Neuronal stem cell (in vitro differentiated cells): Measurements from ENCODE around the gene NSUN4.

Experiments
- DNase-seq: peaks from one replicate; pipeline ENCODE4 v3.0.0-alpha.2; 2013; ENCODE audit warnings: low spot score
- H2AFZ ChIP-seq: one replicate; pipeline ENCODE4 v1.6.1; 2013; ENCODE audit warnings: mild to moderate bottlenecking, low read length, inconsistent platforms
- H2AK5ac ChIP-seq: 2 replicates; pipeline ENCODE4 v1.6.1; 2013; ENCODE audit warnings: low read depth, mild to moderate bottlenecking, inconsistent platforms, low read length, moderate library complexity, mixed read lengths
- H2BK120ac ChIP-seq: 2 replicates; pipeline ENCODE4 v1.6.1; 2013; ENCODE audit warnings: low read depth, mild to moderate bottlenecking, inconsistent platforms, low read length, moderate library complexity, mixed read lengths
- H2BK12ac ChIP-seq: one replicate; pipeline ENCODE4 v1.6.1; 2013; ENCODE audit warnings: low read length, inconsistent platforms
- H2BK15ac ChIP-seq: 2 replicates; pipeline ENCODE4 v1.6.1; 2013; ENCODE audit warnings: mild to moderate bottlenecking, low read length, inconsistent platforms, mixed read lengths
- H2BK5ac ChIP-seq: one replicate; pipeline ENCODE4 v1.6.1; 2013; ENCODE audit warnings: inconsistent platforms, mild to moderate bottlenecking, low read length, moderate library complexity
- H3K14ac ChIP-seq: one replicate; pipeline ENCODE4 v1.6.1; 2013; ENCODE audit warnings: low read length, inconsistent platforms
- H3K18ac ChIP-seq: 2 replicates; pipeline ENCODE4 v1.6.1; 2013; ENCODE audit warnings: low read length, inconsistent platforms
- H3K23ac ChIP-seq: 2 replicates; pipeline ENCODE4 v1.6.1; 2013; ENCODE audit warnings: low read depth, mild to moderate bottlenecking, mixed read lengths, low read length, inconsistent platforms; ENCODE audit not compliant: poor library complexity
- H3K27ac ChIP-seq: replicated peaks from 3 replicates; pipeline ENCODE4 v1.5.1; 2013; ENCODE audit warnings: low read length, inconsistent platforms
- H3K27me3 ChIP-seq, 3 experiments: 2 replicates each; pipeline ENCODE4 v1.6.1; 2013; ENCODE audit warnings: low read length in 3 of 3, mild to moderate bottlenecking in 2 of 3, inconsistent platforms in 1 of 3, low read depth in 1 of 3, mixed read lengths in 1 of 3, moderate library complexity in 1 of 3; ENCODE audit not compliant: control insufficient read depth in 3 of 3, insufficient read depth in 3 of 3
- H3K36me3 ChIP-seq, 2 donors: replicated peaks in 1 of 2; 2 replicates each; pipeline ENCODE4 v1.6.1; 2013; ENCODE audit warnings: low read length in 2 of 2; ENCODE audit not compliant: control insufficient read depth in 2 of 2, insufficient read depth in 2 of 2
- H3K4ac ChIP-seq: 2 replicates; pipeline ENCODE4 v1.6.1; 2013; ENCODE audit warnings: inconsistent platforms, mild to moderate bottlenecking, low read length, moderate library complexity
- H3K4me1 ChIP-seq, 2 donors: 1 replicate in 1 of 2; 2 replicates in 1 of 2; pipeline ENCODE4 v1.6.1; 2013; ENCODE audit warnings: low read length in 2 of 2, low read depth in 1 of 2; ENCODE audit not compliant: control insufficient read depth in 2 of 2, insufficient read depth in 1 of 2
- H3K4me2 ChIP-seq: one replicate; pipeline ENCODE4 v1.6.1; 2013; ENCODE audit warnings: mild to moderate bottlenecking, low read length, inconsistent platforms; ENCODE audit not compliant: insufficient read depth, poor library complexity, severe bottlenecking
- H3K4me3 ChIP-seq, 2 donors: 2 replicates each; pipeline ENCODE4 v1.5.1; 2013; ENCODE audit warnings: low read length in 2 of 2, mild to moderate bottlenecking in 2 of 2, inconsistent platforms in 1 of 2, moderate library complexity in 1 of 2
- H3K79me1 ChIP-seq: one replicate; pipeline ENCODE4 v1.6.1; 2013; ENCODE audit warnings: low read depth, mild to moderate bottlenecking, inconsistent platforms, low read length, moderate library complexity
- H3K9ac ChIP-seq: one replicate; pipeline ENCODE4 v1.6.1; 2013; ENCODE audit warnings: mild to moderate bottlenecking, low read depth, low read length, inconsistent platforms; ENCODE audit not compliant: poor library complexity
- H3K9me3 ChIP-seq, 2 donors: replicated peaks in 1 of 2; 2 replicates each; pipeline versions ENCODE3 to v1.6.1; 2013; ENCODE audit warnings: low read length in 2 of 2, mild to moderate bottlenecking in 2 of 2, inconsistent platforms in 1 of 2, low read depth in 1 of 2, mixed read lengths in 1 of 2, moderate library complexity in 1 of 2; ENCODE audit not compliant: control insufficient read depth in 2 of 2, insufficient read depth in 1 of 2
- H4K8ac ChIP-seq: one replicate; pipeline ENCODE4 v1.6.1; 2013; ENCODE audit warnings: low read depth, mild to moderate bottlenecking, inconsistent platforms, low read length, moderate library complexity
- H4K91ac ChIP-seq: one replicate; pipeline ENCODE4 v1.6.1; 2013; ENCODE audit warnings: low read length, low read depth, mild to moderate bottlenecking, inconsistent platforms; ENCODE audit not compliant: poor library complexity
- WGBS, 2 donors: extraction: QIAGEN DNeasy Blood & Tissue Kit; methylation state at CpG; one replicate each; pipeline ENCODE4 v1.1.7; 2013; ENCODE audit warnings: missing lambda C conversion rate in 2 of 2, mixed read lengths in 1 of 2; ENCODE audit not compliant: insufficient read length in 2 of 2, insufficient replicate concordance in 1 of 2; ENCODE audit errors: extremely low coverage in 2 of 2; 5-methylcytosine and 5-hydroxymethylcytosine counted together

NSUN4 gene

DNA sequence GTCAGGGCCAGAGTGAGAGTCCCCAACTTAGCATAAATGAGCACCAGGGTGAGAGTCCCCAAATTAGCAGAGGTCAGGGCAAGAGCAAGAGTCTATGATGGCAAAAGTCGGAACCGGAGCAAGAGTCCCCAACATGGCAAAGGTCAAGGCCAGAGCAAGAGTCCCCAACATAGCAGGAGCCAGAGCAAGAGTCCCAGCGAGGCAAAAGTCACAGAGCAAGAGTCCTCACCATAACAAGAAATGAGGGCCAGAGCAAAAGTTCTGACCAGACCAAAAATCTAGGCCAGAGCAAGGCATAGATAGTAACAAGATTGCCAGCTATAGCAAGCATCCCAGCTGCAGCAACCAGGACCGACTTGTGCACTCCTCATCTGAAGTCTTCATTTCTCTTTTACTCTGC, 3.1 kb downstream of the NSUN4 start:
- H3K23ac ChIP-seq: no peak overlapping the region
- no peak overlapping the region for H2BK15ac ChIP-seq
- H3K9me3 ChIP-seq: no peaks in the 10 kb centered on the region
- no peak overlapping the region for H3K4me3 ChIP-seq
- H2AK5ac ChIP-seq: no peak overlapping the region
- H2BK5ac ChIP-seq: no peak overlapping the region
- no peak overlapping the region for H3K4me2 ChIP-seq
- H2BK12ac ChIP-seq: no peak overlapping the region
- peaks cover 31 to 61% of the 10 kb centered on the region in 2 donors for H3K36me3 ChIP-seq
- no CpG with 5 or more reads among the region's 4 CpGs for WGBS, 2 donors
- H4K8ac ChIP-seq: no peak overlapping the region
- no peak overlapping the region for H3K18ac ChIP-seq
- H3K79me1 ChIP-seq: peaks cover 7% of the 10 kb centered on the region
- DNase-seq: no peak
- H3K4me1 ChIP-seq: peaks cover 0 to 8% of the 10 kb centered on the region in 2 donors
- no peaks in the 10 kb centered on the region for H3K27me3 ChIP-seq
- H4K91ac ChIP-seq: no peak overlapping the region
- no peak overlapping the region for H2BK120ac ChIP-seq
- H3K14ac ChIP-seq: no peak overlapping the region
- no peak overlapping the region for H3K4ac ChIP-seq
- H2AFZ ChIP-seq: no peak overlapping the region
- H3K9ac ChIP-seq: no peak overlapping the region
- no peak overlapping the region for H3K27ac ChIP-seq

- no peak for DNase-seq
- no CpG with 5 or more reads among the region's 3 CpGs for WGBS, 2 donors
- H3K4me3 ChIP-seq: no peak overlapping the region
- no peak overlapping the region for H2AFZ ChIP-seq
- no peak overlapping the region for H2BK12ac ChIP-seq
- peaks cover 33 to 66% of the 10 kb centered on the region in 2 donors for H3K36me3 ChIP-seq
- no peak overlapping the region for H4K91ac ChIP-seq
- no peak overlapping the region for H4K8ac ChIP-seq
- peaks cover 0 to 8% of the 10 kb centered on the region in 2 donors for H3K4me1 ChIP-seq
- no peak overlapping the region for H2AK5ac ChIP-seq
- no peak overlapping the region for H2BK15ac ChIP-seq
- no peak overlapping the region for H2BK5ac ChIP-seq
- no peaks in the 10 kb centered on the region for H3K9me3 ChIP-seq
- no peak overlapping the region for H3K18ac ChIP-seq
- H3K14ac ChIP-seq: no peak overlapping the region
- no peak overlapping the region for H2BK120ac ChIP-seq
- H3K27me3 ChIP-seq: no peaks in the 10 kb centered on the region
- H3K4me2 ChIP-seq: no peak overlapping the region
- no peak overlapping the region for H3K9ac ChIP-seq
- H3K27ac ChIP-seq: no peak overlapping the region
- no peak overlapping the region for H3K4ac ChIP-seq
- H3K23ac ChIP-seq: no peak overlapping the region
- H3K79me1 ChIP-seq: peaks cover 7% of the 10 kb centered on the region
Observed at GRCh38 chr1:46344481-46344880, 3.9 kb downstream of the NSUN4 start.

DNA sequence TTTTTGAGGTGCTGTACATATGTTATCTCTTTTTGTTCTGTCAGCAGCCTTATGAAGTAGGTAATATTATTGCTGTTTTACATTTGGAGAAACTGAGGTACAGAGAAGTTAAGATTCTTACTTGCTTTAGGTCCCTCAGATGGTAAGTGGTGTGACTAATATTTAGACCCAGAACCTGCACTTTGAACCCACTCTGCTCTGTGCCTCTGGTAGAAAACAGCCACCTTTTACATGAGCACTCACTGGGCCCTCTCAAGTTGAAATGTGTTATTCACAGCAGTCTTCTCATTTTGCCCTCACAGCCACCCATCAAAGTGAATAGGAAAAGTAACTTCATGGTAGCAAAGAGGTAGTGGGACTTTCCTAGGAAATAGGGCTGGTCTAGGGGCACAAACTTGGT, 4.7 kb downstream of the NSUN4 start:
- no peak overlapping the region for H2BK120ac ChIP-seq
- no peak overlapping the region for H2AFZ ChIP-seq
- H3K27me3 ChIP-seq: no peaks in the 10 kb centered on the region
- no peak overlapping the region for H3K4me2 ChIP-seq
- no peak overlapping the region for H4K8ac ChIP-seq
- H3K9ac ChIP-seq: no peak overlapping the region
- H2AK5ac ChIP-seq: no peak overlapping the region
- H2BK12ac ChIP-seq: no peak overlapping the region
- no peaks in the 10 kb centered on the region for H3K9me3 ChIP-seq
- no peak overlapping the region for H3K18ac ChIP-seq
- H2BK15ac ChIP-seq: no peak overlapping the region
- no peak overlapping the region for H4K91ac ChIP-seq
- peaks cover 7% of the 10 kb centered on the region for H3K79me1 ChIP-seq
- no peak overlapping the region for H3K14ac ChIP-seq
- DNase-seq: no peak
- peaks cover 34 to 74% of the 10 kb centered on the region in 2 donors for H3K36me3 ChIP-seq
- no peak overlapping the region for H3K4me3 ChIP-seq
- no peak overlapping the region for H3K27ac ChIP-seq
- no peak overlapping the region for H3K4ac ChIP-seq
- H3K23ac ChIP-seq: no peak overlapping the region
- H2BK5ac ChIP-seq: no peak overlapping the region
- H3K4me1 ChIP-seq: peaks cover 0 to 4% of the 10 kb centered on the region in 2 donors

- Histone ChIP-seq H3K23ac (no peak overlapping the region), H3K79me1 (no peaks in the 10 kb centered on the region), H2BK120ac (no peak overlapping the region), H4K8ac (no peak overlapping the region), H3K4ac (no peak overlapping the region), H4K91ac (no peak overlapping the region), H2AFZ (no peak overlapping the region), H3K14ac (no peak overlapping the region), H3K9ac (no peak overlapping the region), H2BK15ac (no peak overlapping the region), H2BK5ac (no peak overlapping the region), H2BK12ac (no peak overlapping the region), H3K36me3 (peaks cover 22 to 82% of the 10 kb centered on the region in 2 donors), H3K9me3 (peaks cover 0 to 4% of the 10 kb centered on the region in 2 donors), H3K27me3 (no peaks in the 10 kb centered on the region), H3K4me2 (no peak overlapping the region), H3K27ac (no peak overlapping the region), H3K4me1 (no peaks in the 10 kb centered on the region), H2AK5ac (no peak overlapping the region), H3K18ac (no peak overlapping the region), H3K4me3 (no peak overlapping the region)
- no peak for DNase-seq
- 100% methylated on average over 1 of the region's 2 CpGs; no CpG with 5 or more reads in 1 of the 2 donors for WGBS, 2 donors
Observed at GRCh38 chr1:46352363-46352762, 11.8 kb downstream of the NSUN4 start.
